GM21447 (cell line): ENCODE measurements around the gene TCEANC.

Experiments
- ATAC-seq: cut with Tn5 transposase; IDR thresholded peaks from one replicate; pipeline ENCODE4 v1.9.1; 2021; ENCODE audit not compliant: unreplicated experiment

TCEANC gene

GRCh38 chrX:13690836-13691235, 37.9 kb downstream of the TCEANC start:
- ATAC-seq: no peak

- ATAC-seq: no peak
Measured at GRCh38 chrX:13691841-13692371, 39.0 kb downstream of the TCEANC start.

GRCh38 chrX:13692771-13693231, 39.9 kb downstream of the TCEANC start:
- ATAC-seq: no peak

- ATAC-seq: no peak
Measured at GRCh38 chrX:13693341-13693961, 40.5 kb downstream of the TCEANC start.

- no peak for ATAC-seq
Measured at GRCh38 chrX:13694359-13694758, 41.4 kb downstream of the TCEANC start.

GRCh38 chrX:13694983-13695382, 42.0 kb downstream of the TCEANC start:
- no peak for ATAC-seq

- no peak for ATAC-seq
Measured at GRCh38 chrX:13695601-13696115, 42.7 kb downstream of the TCEANC start.

- peak; percentile 67 for ATAC-seq
Measured at GRCh38 chrX:13697455-13697854, 44.5 kb downstream of the TCEANC start.

- ATAC-seq: no peak
Measured at GRCh38 chrX:13697976-13698375, 45.0 kb downstream of the TCEANC start.

- ATAC-seq: no peak
Measured at GRCh38 chrX:13698432-13698831, 45.5 kb downstream of the TCEANC start.

GRCh38 chrX:13699183-13699826, 46.4 kb downstream of the TCEANC start:
- no peak for ATAC-seq

- ATAC-seq: no peak
Measured at GRCh38 chrX:13700380-13700779, 47.4 kb downstream of the TCEANC start.

GRCh38 chrX:13702111-13702789, 49.3 kb downstream of the TCEANC start:
- no peak for ATAC-seq

- ATAC-seq: no peak
Measured at GRCh38 chrX:13703135-13703534, 50.2 kb downstream of the TCEANC start.

- no peak for ATAC-seq
Measured at GRCh38 chrX:13703589-13703988, 50.6 kb downstream of the TCEANC start.

GRCh38 chrX:13711141-13711540, 58.2 kb downstream of the TCEANC start:
- no peak for ATAC-seq
